ENCODE measurements around the gene S1PR2. TPM values are rescaled to one million over a fixed set of nuclear protein-coding genes. Genes with fewer than 3 reads are reported as not detected.
"Not testable (repeated sequence)": the region's sequence is repeated elsewhere in the genome, so short reads cannot be mapped to it uniquely, and the experiment has no call there.

Gene S1PR2
- total and polyA plus RNA-seq, 4 donors: 1.2 to 4.8 (median 3.3) TPM

DNA sequence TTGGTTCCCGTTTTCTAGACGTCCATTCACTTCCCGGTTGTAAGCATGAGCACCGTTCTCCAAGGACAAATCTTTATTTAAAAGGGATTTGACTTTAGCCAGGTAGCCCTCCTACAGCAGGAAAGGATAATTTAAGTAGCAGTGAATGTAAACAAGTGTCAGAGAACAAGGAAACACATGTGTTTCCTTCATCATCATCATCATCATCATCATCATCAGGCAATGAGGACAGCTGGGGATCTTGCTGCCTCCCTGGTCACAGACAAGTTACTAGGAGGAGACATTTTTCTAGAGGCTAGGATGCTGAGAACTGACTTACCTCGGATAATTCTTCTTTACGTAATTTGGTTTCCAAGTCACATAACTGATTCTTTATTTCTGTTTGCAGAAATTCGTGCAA lies 50.7 kb downstream of the S1PR2 start:
- Histone ChIP-seq H3K27ac (ENCODE audit: low read depth in 1 of 2, low read length in 2 of 2) (no peak overlapping the region), H3K9me3 (ENCODE audit: control insufficient read depth in 4 of 4, low read length in 3 of 4) (no peaks in the 10 kb centered on the region), H3K4me3 (ENCODE audit: low read depth in 1 of 3, low read length in 3 of 3) (no peak overlapping the region), H3K27me3 (ENCODE audit: control insufficient read depth in 4 of 4, insufficient read depth in 4 of 4, low read length in 3 of 4) (no peaks in the 10 kb centered on the region), H3K4me1 (ENCODE audit: control insufficient read depth in 4 of 4, insufficient read depth in 4 of 4, low read length in 3 of 4) (no peaks in the 10 kb centered on the region), H3K9ac (ENCODE audit: low read depth in 1 of 2, low read length in 2 of 2) (no peak overlapping the region), H3K36me3 (ENCODE audit: control insufficient read depth in 4 of 4, insufficient read depth in 3 of 4, low read depth in 1 of 4, low read length in 3 of 4) (peaks cover 7 to 29% (median 18%) of the 10 kb centered on the region in 4 donors)
- TF ChIP-seq YY1 (IDR thresholded peaks at IDR 0.05): no peak
- no peak for DNase-seq (ENCODE audit: low spot score)
- 85% methylated on average over 7 of the region's 7 CpGs for WGBS

DNA sequence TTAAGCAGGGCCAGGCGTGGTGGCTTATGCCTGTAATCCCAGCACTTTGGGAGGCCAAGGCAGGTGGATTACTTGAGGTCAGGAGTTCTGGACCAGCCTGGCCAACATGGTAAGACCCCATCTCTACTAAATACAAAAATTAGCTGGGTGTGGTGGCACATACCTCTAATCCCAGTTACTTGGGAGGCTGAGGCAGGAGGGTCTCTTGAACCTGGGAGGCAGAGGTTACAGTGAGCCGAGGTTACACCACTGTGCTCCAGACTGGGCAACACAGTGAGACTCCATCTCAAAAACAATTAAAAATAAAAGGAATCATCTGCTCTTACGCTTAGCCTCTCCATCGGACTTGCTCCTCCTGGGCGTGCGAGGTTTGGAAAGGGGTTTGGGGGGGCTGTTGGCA lies 51.1 kb downstream of the S1PR2 start:
- WGBS: 95% methylated on average over 6 of the region's 6 CpGs
- H3K27me3 ChIP-seq (ENCODE audit: control insufficient read depth in 4 of 4, insufficient read depth in 4 of 4, low read length in 3 of 4); DNase-seq (ENCODE audit: low spot score); H3K27ac ChIP-seq (ENCODE audit: low read depth in 1 of 2, low read length in 2 of 2); H3K9ac ChIP-seq (ENCODE audit: low read depth in 1 of 2, low read length in 2 of 2); H3K9me3 ChIP-seq (ENCODE audit: control insufficient read depth in 4 of 4, low read length in 3 of 4); H3K4me3 ChIP-seq (ENCODE audit: low read depth in 1 of 3, low read length in 3 of 3); H3K4me1 ChIP-seq (ENCODE audit: control insufficient read depth in 4 of 4, insufficient read depth in 4 of 4, low read length in 3 of 4): not testable (repeated sequence)
- peaks cover 7 to 33% (median 20%) of the 10 kb centered on the region in 4 donors for H3K36me3 ChIP-seq (ENCODE audit: control insufficient read depth in 4 of 4, insufficient read depth in 3 of 4, low read depth in 1 of 4, low read length in 3 of 4)

DNA sequence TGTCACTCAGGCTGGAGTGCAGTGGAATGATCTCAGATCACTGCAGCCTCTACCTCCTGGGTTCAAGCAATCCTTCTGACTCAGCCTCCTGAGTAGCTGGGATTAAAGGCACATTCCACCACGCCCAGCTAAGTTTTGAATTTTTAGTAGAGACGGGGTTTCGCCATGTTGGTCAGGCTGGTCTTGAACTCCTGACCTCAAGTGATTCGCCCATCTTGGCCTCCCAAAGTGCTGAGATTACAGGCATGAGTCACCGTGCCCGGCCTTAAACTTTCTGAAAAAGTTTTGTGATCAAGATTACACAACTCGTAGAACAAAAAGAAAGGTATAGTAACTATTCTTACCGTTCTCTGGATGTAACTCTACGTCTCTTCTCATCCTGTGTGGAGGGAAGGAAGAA lies 57.6 kb downstream of the S1PR2 start:
- WGBS: 90% methylated on average over 9 of the region's 9 CpGs
- TF ChIP-seq FOXA1 (IDR thresholded peaks at IDR 0.05) (no peak), JUND (IDR thresholded peaks at IDR 0.05) (no peak), RXRA (IDR thresholded peaks at IDR 0.05) (no peak), SP1 (IDR thresholded peaks at IDR 0.05) (no peak), YY1 (IDR thresholded peaks at IDR 0.05) (no peak), GABPA (IDR thresholded peaks at IDR 0.05 in 1 of 2, conservative IDR thresholded peaks at IDR 0.05 in 1 of 2) (no peak), HNF4G (IDR thresholded peaks at IDR 0.05) (no peak), RAD21 (IDR thresholded peaks at IDR 0.05) (no peak), FOXA2 (IDR thresholded peaks at IDR 0.05) (no peak), HNF4A (conservative IDR thresholded peaks at IDR 0.05) (no peak), EGR1 (IDR thresholded peaks at IDR 0.05; ENCODE audit: low read depth in 2 of 2) (no peak)
- TF ChIP-seq, protein P1, sequence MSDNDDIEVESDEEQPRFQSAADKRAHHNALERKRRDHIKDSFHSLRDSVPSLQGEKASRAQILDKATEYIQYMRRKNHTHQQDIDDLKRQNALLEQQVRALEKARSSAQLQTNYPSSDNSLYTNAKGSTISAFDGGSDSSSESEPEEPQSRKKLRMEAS (IDR thresholded peaks at IDR 0.05): no peak
- TF ChIP-seq, protein P2, sequence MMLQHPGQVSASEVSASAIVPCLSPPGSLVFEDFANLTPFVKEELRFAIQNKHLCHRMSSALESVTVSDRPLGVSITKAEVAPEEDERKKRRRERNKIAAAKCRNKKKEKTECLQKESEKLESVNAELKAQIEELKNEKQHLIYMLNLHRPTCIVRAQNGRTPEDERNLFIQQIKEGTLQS (IDR thresholded peaks at IDR 0.05): no peak
- TF ChIP-seq, protein P3, sequence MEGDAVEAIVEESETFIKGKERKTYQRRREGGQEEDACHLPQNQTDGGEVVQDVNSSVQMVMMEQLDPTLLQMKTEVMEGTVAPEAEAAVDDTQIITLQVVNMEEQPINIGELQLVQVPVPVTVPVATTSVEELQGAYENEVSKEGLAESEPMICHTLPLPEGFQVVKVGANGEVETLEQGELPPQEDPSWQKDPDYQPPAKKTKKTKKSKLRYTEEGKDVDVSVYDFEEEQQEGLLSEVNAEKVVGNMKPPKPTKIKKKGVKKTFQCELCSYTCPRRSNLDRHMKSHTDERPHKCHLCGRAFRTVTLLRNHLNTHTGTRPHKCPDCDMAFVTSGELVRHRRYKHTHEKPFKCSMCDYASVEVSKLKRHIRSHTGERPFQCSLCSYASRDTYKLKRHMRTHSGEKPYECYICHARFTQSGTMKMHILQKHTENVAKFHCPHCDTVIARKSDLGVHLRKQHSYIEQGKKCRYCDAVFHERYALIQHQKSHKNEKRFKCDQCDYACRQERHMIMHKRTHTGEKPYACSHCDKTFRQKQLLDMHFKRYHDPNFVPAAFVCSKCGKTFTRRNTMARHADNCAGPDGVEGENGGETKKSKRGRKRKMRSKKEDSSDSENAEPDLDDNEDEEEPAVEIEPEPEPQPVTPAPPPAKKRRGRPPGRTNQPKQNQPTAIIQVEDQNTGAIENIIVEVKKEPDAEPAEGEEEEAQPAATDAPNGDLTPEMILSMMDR (IDR thresholded peaks at IDR 0.05; ENCODE audit: low read depth, low read length, missing input control): no peak
- TF ChIP-seq, protein P4, sequence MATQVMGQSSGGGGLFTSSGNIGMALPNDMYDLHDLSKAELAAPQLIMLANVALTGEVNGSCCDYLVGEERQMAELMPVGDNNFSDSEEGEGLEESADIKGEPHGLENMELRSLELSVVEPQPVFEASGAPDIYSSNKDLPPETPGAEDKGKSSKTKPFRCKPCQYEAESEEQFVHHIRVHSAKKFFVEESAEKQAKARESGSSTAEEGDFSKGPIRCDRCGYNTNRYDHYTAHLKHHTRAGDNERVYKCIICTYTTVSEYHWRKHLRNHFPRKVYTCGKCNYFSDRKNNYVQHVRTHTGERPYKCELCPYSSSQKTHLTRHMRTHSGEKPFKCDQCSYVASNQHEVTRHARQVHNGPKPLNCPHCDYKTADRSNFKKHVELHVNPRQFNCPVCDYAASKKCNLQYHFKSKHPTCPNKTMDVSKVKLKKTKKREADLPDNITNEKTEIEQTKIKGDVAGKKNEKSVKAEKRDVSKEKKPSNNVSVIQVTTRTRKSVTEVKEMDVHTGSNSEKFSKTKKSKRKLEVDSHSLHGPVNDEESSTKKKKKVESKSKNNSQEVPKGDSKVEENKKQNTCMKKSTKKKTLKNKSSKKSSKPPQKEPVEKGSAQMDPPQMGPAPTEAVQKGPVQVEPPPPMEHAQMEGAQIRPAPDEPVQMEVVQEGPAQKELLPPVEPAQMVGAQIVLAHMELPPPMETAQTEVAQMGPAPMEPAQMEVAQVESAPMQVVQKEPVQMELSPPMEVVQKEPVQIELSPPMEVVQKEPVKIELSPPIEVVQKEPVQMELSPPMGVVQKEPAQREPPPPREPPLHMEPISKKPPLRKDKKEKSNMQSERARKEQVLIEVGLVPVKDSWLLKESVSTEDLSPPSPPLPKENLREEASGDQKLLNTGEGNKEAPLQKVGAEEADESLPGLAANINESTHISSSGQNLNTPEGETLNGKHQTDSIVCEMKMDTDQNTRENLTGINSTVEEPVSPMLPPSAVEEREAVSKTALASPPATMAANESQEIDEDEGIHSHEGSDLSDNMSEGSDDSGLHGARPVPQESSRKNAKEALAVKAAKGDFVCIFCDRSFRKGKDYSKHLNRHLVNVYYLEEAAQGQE (IDR thresholded peaks at IDR 0.05): no peak
- TF ChIP-seq, protein P5, sequence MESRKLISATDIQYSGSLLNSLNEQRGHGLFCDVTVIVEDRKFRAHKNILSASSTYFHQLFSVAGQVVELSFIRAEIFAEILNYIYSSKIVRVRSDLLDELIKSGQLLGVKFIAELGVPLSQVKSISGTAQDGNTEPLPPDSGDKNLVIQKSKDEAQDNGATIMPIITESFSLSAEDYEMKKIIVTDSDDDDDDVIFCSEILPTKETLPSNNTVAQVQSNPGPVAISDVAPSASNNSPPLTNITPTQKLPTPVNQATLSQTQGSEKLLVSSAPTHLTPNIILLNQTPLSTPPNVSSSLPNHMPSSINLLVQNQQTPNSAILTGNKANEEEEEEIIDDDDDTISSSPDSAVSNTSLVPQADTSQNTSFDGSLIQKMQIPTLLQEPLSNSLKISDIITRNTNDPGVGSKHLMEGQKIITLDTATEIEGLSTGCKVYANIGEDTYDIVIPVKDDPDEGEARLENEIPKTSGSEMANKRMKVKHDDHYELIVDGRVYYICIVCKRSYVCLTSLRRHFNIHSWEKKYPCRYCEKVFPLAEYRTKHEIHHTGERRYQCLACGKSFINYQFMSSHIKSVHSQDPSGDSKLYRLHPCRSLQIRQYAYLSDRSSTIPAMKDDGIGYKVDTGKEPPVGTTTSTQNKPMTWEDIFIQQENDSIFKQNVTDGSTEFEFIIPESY (IDR thresholded peaks at IDR 0.05): no peak
- no peak for DNase-seq (ENCODE audit: low spot score)
- Histone ChIP-seq H3K4me1 (ENCODE audit: control insufficient read depth in 4 of 4, insufficient read depth in 4 of 4, low read length in 3 of 4) (no peaks in the 10 kb centered on the region), H3K27ac (ENCODE audit: low read depth in 1 of 2, low read length in 2 of 2) (no peak overlapping the region), H3K36me3 (ENCODE audit: control insufficient read depth in 4 of 4, insufficient read depth in 3 of 4, low read depth in 1 of 4, low read length in 3 of 4) (peaks cover 5 to 32% (median 24%) of the 10 kb centered on the region in 4 donors), H3K4me3 (ENCODE audit: low read depth in 1 of 3, low read length in 3 of 3) (no peak overlapping the region), H3K27me3 (ENCODE audit: control insufficient read depth in 4 of 4, insufficient read depth in 4 of 4, low read length in 3 of 4) (no peaks in the 10 kb centered on the region), H3K9ac (ENCODE audit: low read depth in 1 of 2, low read length in 2 of 2) (no peak overlapping the region), H3K9me3 (ENCODE audit: control insufficient read depth in 4 of 4, low read length in 3 of 4) (no peaks in the 10 kb centered on the region)
